ENCODE measurements around the gene MGRN1.

Gene MGRN1

DNA sequence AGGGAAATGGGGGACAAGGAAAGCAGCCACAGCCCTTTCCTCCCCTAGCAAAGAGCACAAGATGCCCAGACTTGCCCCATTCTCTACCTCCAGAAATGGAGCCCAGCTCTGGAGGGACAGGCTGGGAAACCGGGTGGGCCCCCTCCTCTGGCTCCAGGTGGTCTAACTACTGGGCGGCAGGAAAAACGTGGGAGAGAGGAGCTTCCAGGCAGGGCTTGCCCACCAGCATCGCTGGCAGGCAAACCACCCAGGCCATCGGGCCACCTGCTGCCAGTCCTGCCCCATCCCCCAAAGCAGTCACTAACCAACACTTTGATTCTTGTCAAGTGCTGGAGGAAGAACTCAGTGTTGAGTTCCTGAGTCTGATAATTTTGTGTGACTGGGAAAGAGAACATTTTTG is 93.8 kb downstream of the MGRN1 start:
- TF ChIP-seq, protein P1, sequence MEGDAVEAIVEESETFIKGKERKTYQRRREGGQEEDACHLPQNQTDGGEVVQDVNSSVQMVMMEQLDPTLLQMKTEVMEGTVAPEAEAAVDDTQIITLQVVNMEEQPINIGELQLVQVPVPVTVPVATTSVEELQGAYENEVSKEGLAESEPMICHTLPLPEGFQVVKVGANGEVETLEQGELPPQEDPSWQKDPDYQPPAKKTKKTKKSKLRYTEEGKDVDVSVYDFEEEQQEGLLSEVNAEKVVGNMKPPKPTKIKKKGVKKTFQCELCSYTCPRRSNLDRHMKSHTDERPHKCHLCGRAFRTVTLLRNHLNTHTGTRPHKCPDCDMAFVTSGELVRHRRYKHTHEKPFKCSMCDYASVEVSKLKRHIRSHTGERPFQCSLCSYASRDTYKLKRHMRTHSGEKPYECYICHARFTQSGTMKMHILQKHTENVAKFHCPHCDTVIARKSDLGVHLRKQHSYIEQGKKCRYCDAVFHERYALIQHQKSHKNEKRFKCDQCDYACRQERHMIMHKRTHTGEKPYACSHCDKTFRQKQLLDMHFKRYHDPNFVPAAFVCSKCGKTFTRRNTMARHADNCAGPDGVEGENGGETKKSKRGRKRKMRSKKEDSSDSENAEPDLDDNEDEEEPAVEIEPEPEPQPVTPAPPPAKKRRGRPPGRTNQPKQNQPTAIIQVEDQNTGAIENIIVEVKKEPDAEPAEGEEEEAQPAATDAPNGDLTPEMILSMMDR (IDR thresholded peaks at IDR 0.05; ENCODE audit: low read depth, low read length), result no peak
- no peak overlapping the region for H3K4me3 ChIP-seq (ENCODE audit: low read depth, low read length)

- no peak overlapping the region for H3K4me3 ChIP-seq (ENCODE audit: low read depth, low read length)
- TF ChIP-seq, protein P1 (IDR thresholded peaks at IDR 0.05; ENCODE audit: low read depth, low read length), result no peak
Observed at GRCh38 chr16:4723071-4723767, 98.6 kb downstream of the MGRN1 start.

GRCh38 chr16:4724661-4725270 is 100.1 kb downstream of the MGRN1 start:
- no peak overlapping the region for H3K4me3 ChIP-seq (ENCODE audit: low read depth, low read length)
- TF ChIP-seq, protein P1 (IDR thresholded peaks at IDR 0.05; ENCODE audit: low read depth, low read length), result no peak

- TF ChIP-seq, protein P1 (IDR thresholded peaks at IDR 0.05; ENCODE audit: low read depth, low read length), result no peak
- no peak overlapping the region for H3K4me3 ChIP-seq (ENCODE audit: low read depth, low read length)
Observed at GRCh38 chr16:4726616-4727015, 102.0 kb downstream of the MGRN1 start.

DNA sequence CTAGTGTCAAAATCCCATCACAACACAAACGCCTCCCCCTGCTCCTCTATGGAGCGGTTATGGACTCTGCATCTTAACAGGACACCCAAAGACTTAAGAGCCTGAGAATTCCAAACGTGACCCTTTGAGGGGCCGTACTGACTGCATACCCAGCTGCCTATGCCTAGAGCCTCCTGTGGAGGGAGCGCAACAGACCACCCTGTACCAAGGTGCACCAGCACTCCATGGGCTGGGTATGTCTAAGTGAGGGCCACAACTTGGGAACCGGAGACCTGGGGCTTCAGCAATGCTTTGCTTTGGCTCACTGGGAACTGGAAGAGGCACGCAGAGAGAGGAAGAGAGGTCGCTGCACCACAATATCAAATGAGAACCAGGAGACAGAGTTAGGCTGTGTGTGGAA is 104.0 kb downstream of the MGRN1 start:
- TF ChIP-seq, protein P1 (IDR thresholded peaks at IDR 0.05; ENCODE audit: low read depth, low read length), result no peak
- H3K4me3 ChIP-seq (ENCODE audit: low read depth, low read length), result no peak overlapping the region

GRCh38 chr16:4729876-4730275 is 105.2 kb downstream of the MGRN1 start:
- TF ChIP-seq, protein P1 (IDR thresholded peaks at IDR 0.05; ENCODE audit: low read depth, low read length), result no peak
- no peak overlapping the region for H3K4me3 ChIP-seq (ENCODE audit: low read depth, low read length)

- peak overlapping the region; percentile 97 for H3K4me3 ChIP-seq (ENCODE audit: low read depth, low read length)
- TF ChIP-seq, protein P1 (IDR thresholded peaks at IDR 0.05; ENCODE audit: low read depth, low read length), result no peak
Observed at GRCh38 chr16:4733211-4733742, 108.7 kb downstream of the MGRN1 start.
